Left hindlimb (tissue), 1 donor: Measurements from ENCODE around the gene INSYN1.
"Not testable (repeated sequence)": the region's sequence is repeated elsewhere in the genome, so short reads cannot be mapped to it uniquely, and the experiment has no call there.

Source experiments
- DNase-seq: peaks from one replicate; pipeline ENCODE4 v3.0.0-alpha.2; 2018

The INSYN1 gene

GRCh38 chr15:73753250-73754130 lies at the start of gene INSYN1:
TSS of gene INSYN1 (minus strand) at chr15:73753351. CDS start at chr15:73751130, 2,221 bp downstream.
- DNase-seq, result peak; percentile 64

- DNase-seq, result peak; percentile 52
Observed at GRCh38 chr15:73802431-73803041, 49.4 kb upstream of the INSYN1 start.

- DNase-seq, result peak; percentile 77
Observed at GRCh38 chr15:73800662-73801345, 47.7 kb upstream of the INSYN1 start.

GRCh38 chr15:73799466-73799865 lies 46.3 kb upstream of the INSYN1 start:
- no peak for DNase-seq

- DNase-seq, result no peak
Observed at GRCh38 chr15:73797366-73798158, 44.4 kb upstream of the INSYN1 start.

- no peak for DNase-seq
Observed at GRCh38 chr15:73796331-73796831, 43.2 kb upstream of the INSYN1 start.

- DNase-seq, result no peak
Observed at GRCh38 chr15:73794443-73795133, 41.4 kb upstream of the INSYN1 start.

- not testable (repeated sequence) for DNase-seq
Observed at GRCh38 chr15:73792899-73793541, 39.9 kb upstream of the INSYN1 start.

- no peak for DNase-seq
Observed at GRCh38 chr15:73792415-73792814, 39.3 kb upstream of the INSYN1 start.

- DNase-seq, result peak; percentile 14
Observed at GRCh38 chr15:73789521-73790240, 36.5 kb upstream of the INSYN1 start.

GRCh38 chr15:73787621-73788020 lies 34.5 kb upstream of the INSYN1 start:
- DNase-seq, result peak; percentile 8

- DNase-seq, result no peak
Observed at GRCh38 chr15:73786538-73786937, 33.4 kb upstream of the INSYN1 start.

GRCh38 chr15:73785256-73786014 lies 32.3 kb upstream of the INSYN1 start:
- not testable (repeated sequence) for DNase-seq

GRCh38 chr15:73784291-73784690 lies 31.1 kb upstream of the INSYN1 start:
- DNase-seq, result no peak

- peak; percentile 82 for DNase-seq
Observed at GRCh38 chr15:73782344-73782959, 29.3 kb upstream of the INSYN1 start.

GRCh38 chr15:73781038-73781925 lies 28.1 kb upstream of the INSYN1 start:
- no peak for DNase-seq

GRCh38 chr15:73779974-73780373 lies 26.8 kb upstream of the INSYN1 start:
- DNase-seq, result no peak

GRCh38 chr15:73777741-73778140 lies 24.6 kb upstream of the INSYN1 start:
- no peak for DNase-seq
